ENCODE data around the gene KRTAP10-1. TPM values are rescaled to one million over a fixed set of nuclear protein-coding genes. Genes with fewer than 3 reads are reported as not detected.

KRTAP10-1 gene
- total and polyA plus RNA-seq, 2 of the 8 experiments (the other 6 are each of a cell fraction or from before 2014, with no cell fraction given), result 0.08 TPM; not detected in 1

GRCh38 chr21:44498280-44499210, 41.5 kb downstream of the KRTAP10-1 start:
- FAIRE-seq, result no peak
- no peak overlapping the region for H2BK20ac ChIP-seq (ENCODE audit: low read length)
- peaks cover 0 to 18% (median 8%) of the 10 kb centered on the region in 4 experiments; a peak in 5 of 7 replicates for H3K4me1 ChIP-seq (replicated peaks in 1 of 4; ENCODE audit: control insufficient read depth in 3 of 4, insufficient read depth in 4 of 4, low read length in 3 of 4)
- no peaks in the 10 kb centered on the region; a peak in 1 of 7 replicates for H3K27me3 ChIP-seq (replicated peaks in 1 of 4; ENCODE audit: control insufficient read depth in 3 of 4, extremely low read depth in 1 of 4, insufficient read depth in 3 of 4, low read length in 3 of 4)
- H2AK5ac ChIP-seq (ENCODE audit: low read depth, low read length), result no peak overlapping the region
- 0 out of 4 replicates have a peak, but pooled peaks cover 0 to under 1% of the 10 kb centered on the region in 2 experiments for H3K79me2 ChIP-seq (ENCODE audit: control insufficient read depth in 1 of 2, insufficient read depth in 2 of 2, low read length in 2 of 2)
- H4K5ac ChIP-seq (ENCODE audit: insufficient read length, low read depth, low read length), result no peak overlapping the region
- no peaks in the 10 kb centered on the region for H3K9me3 ChIP-seq (ENCODE audit: insufficient read depth in 2 of 2, low read depth in 1 of 2, low read length in 1 of 2)
- no peaks in the 10 kb centered on the region for H4K20me1 ChIP-seq (replicated peaks in 1 of 2; ENCODE audit: control insufficient read depth in 1 of 2, insufficient read depth in 2 of 2, low read length in 2 of 2)
- H2AFZ ChIP-seq (ENCODE audit: low read length), result no peak overlapping the region
- POLR2A ChIA-PET (ENCODE audit: partially characterized antibody), result interaction anchor here (4.4 kb wide), 1 partner anchor 13 kb away, joined by 14 read pairs; no protein-coding TSS in a partner anchor
- no peaks in the 10 kb centered on the region; the same call in 1 of the 2 replicates for H3K79me1 ChIP-seq (ENCODE audit: low read depth, low read length)
- H4K91ac ChIP-seq (replicated peaks; ENCODE audit: insufficient read length, low read length), result no peak overlapping the region
- no peak overlapping the region for H3K4me3 ChIP-seq (ENCODE audit: extremely low read depth in 1 of 4, insufficient read depth in 2 of 4, low read depth in 3 of 4, low read length in 4 of 4)
- H4K8ac ChIP-seq (ENCODE audit: extremely low read depth, insufficient read depth, low read length), result no peak overlapping the region
- H3K18ac ChIP-seq (ENCODE audit: extremely low read depth, low read length), result 0 out of 2 replicates have a peak overlapping the region, but pooled peaks have one; percentile 63
- H3K36me3 ChIP-seq (ENCODE audit: control insufficient read depth in 2 of 4, insufficient read depth in 4 of 4, low read length in 3 of 4), result 0 out of 8 replicates have a peak, but pooled peaks cover 0 to 7% (median 0%) of the 10 kb centered on the region in 4 experiments
- CTCF ChIA-PET (ENCODE audit: partially characterized antibody), result interaction anchor here (0.7 to 1.6 kb wide), 3 partner anchors 9 to 295 kb away, joined by 3 to 4 read pairs (median 3); no protein-coding TSS in a partner anchor
- no peak overlapping the region for H2BK15ac ChIP-seq (ENCODE audit: low read length)
- H2BK12ac ChIP-seq (ENCODE audit: low read depth, low read length), result no peak overlapping the region
- no peak overlapping the region for H2BK120ac ChIP-seq (replicated peaks; ENCODE audit: low read depth, low read length)
- H3K27ac ChIP-seq (ENCODE audit: low read depth, low read length), result no peak overlapping the region
- no peak overlapping the region for H3K14ac ChIP-seq (ENCODE audit: insufficient read length)
- H3K9ac ChIP-seq (replicated peaks in 1 of 4; ENCODE audit: extremely low read depth in 1 of 4, low read depth in 3 of 4, low read length in 3 of 4), result no peak overlapping the region; a peak in 1 of 7 replicates
- no peak overlapping the region for H3K23ac ChIP-seq (ENCODE audit: insufficient read length)
- H3K56ac ChIP-seq (replicated peaks; ENCODE audit: insufficient read length, low read depth, low read length), result no peak overlapping the region
- H3K23me2 ChIP-seq (ENCODE audit: low read depth, low read length), result 0 out of 2 replicates have a peak, but pooled peaks cover under 1% of the 10 kb centered on the region
- 90% methylated on average over 27 of the region's 27 CpGs; no CpG with 5 or more reads in 1 of the 2 experiments for WGBS, 2 experiments (ENCODE audit: extremely low coverage in 1 of 2, insufficient coverage in 1 of 2, insufficient read length in 1 of 2, insufficient replicate concordance in 2 of 2, low coverage in 1 of 2, low lambda C conversion rate in 2 of 2, missing lambda C conversion rate in 1 of 2)
- DNase-seq (ENCODE audit: low read depth in 1 of 2, low spot score in 2 of 2), result no peak
- H3K4ac ChIP-seq (replicated peaks; ENCODE audit: insufficient read length, low read depth, low read length), result no peak overlapping the region
- H3K4me2 ChIP-seq (ENCODE audit: insufficient read depth in 1 of 2, low read depth in 2 of 2, low read length in 2 of 2), result no peak overlapping the region
- peak overlapping the region; percentile 52 for H2BK5ac ChIP-seq (ENCODE audit: low read depth, low read length)
- TF ChIP-seq ATF3 (IDR thresholded peaks at IDR 0.05; ENCODE audit: insufficient read depth, low read depth, low read length), result no peak

Data from H1 (cell line).